ENCODE measurements around the gene FALEC. TPM values are rescaled to one million over a fixed set of nuclear protein-coding genes. Genes with fewer than 3 reads are reported as not detected.

FALEC gene
- polyA plus RNA-seq, 1 donor from 2014 or later: 1.0 TPM

- Mint-ChIP-seq H3K4me1 (no peaks in the 10 kb centered on the region), H3K27ac (no peak overlapping the region), H3K4me3 (no peak overlapping the region), H3K36me3 (no peaks in the 10 kb centered on the region), H3K9me3 (no peaks in the 10 kb centered on the region), H3K27me3 (no peaks in the 10 kb centered on the region)
Observed at GRCh38 chr1:150525348-150525747, 9.8 kb downstream of the FALEC start.

GRCh38 chr1:150528196-150528595 is 12.6 kb downstream of the FALEC start:
- H3K9me3 Mint-ChIP-seq: no peaks in the 10 kb centered on the region
- no peak overlapping the region for H3K27ac Mint-ChIP-seq
- no peaks in the 10 kb centered on the region for H3K27me3 Mint-ChIP-seq
- H3K4me1 Mint-ChIP-seq: peaks cover 0 to 4% (median 3%) of the 10 kb centered on the region in 3 donors
- H3K36me3 Mint-ChIP-seq: no peaks in the 10 kb centered on the region
- H3K4me3 Mint-ChIP-seq: no peak overlapping the region

GRCh38 chr1:150529017-150529416 is 13.5 kb downstream of the FALEC start:
- Mint-ChIP-seq H3K4me3 (no peak overlapping the region), H3K27ac (peak overlapping the region in 1 of 3 donors; percentile 31), H3K4me1 (peaks cover 0 to 4% (median 3%) of the 10 kb centered on the region in 3 donors), H3K9me3 (no peaks in the 10 kb centered on the region), H3K36me3 (no peaks in the 10 kb centered on the region), H3K27me3 (no peaks in the 10 kb centered on the region)

- H3K4me1 Mint-ChIP-seq: peaks cover 0 to 4% (median 3%) of the 10 kb centered on the region in 3 donors
- no peaks in the 10 kb centered on the region for H3K36me3 Mint-ChIP-seq
- H3K4me3 Mint-ChIP-seq: no peak overlapping the region
- no peak overlapping the region for H3K27ac Mint-ChIP-seq
- no peaks in the 10 kb centered on the region for H3K27me3 Mint-ChIP-seq
- H3K9me3 Mint-ChIP-seq: no peaks in the 10 kb centered on the region
Observed at GRCh38 chr1:150530491-150531159, 15.1 kb downstream of the FALEC start.

GRCh38 chr1:150532860-150533259 is 17.3 kb downstream of the FALEC start:
- H3K27me3 Mint-ChIP-seq: no peaks in the 10 kb centered on the region
- H3K4me1 Mint-ChIP-seq: peaks cover 0 to 4% (median 3%) of the 10 kb centered on the region in 3 donors
- peak overlapping the region in 1 of 3 donors; percentile 46 for H3K27ac Mint-ChIP-seq

GRCh38 chr1:150534002-150534401 is 18.4 kb downstream of the FALEC start:
- Mint-ChIP-seq H3K36me3 (no peaks in the 10 kb centered on the region), H3K27me3 (no peaks in the 10 kb centered on the region), H3K4me3 (no peak overlapping the region), H3K9me3 (no peaks in the 10 kb centered on the region), H3K27ac (no peak overlapping the region), H3K4me1 (peaks cover 0 to 4% (median 3%) of the 10 kb centered on the region in 3 donors)

More at GRCh38 chr1:150532860-150533259, 17.3 kb downstream of the FALEC start:
- Mint-ChIP-seq H3K9me3 (no peaks in the 10 kb centered on the region), H3K4me3 (peak overlapping the region in 1 of 4 donors; percentile 24), H3K36me3 (no peaks in the 10 kb centered on the region)

GRCh38 chr1:150535511-150536287 is 20.1 kb downstream of the FALEC start:
- H3K9me3 Mint-ChIP-seq: no peaks in the 10 kb centered on the region
- H3K4me1 Mint-ChIP-seq: peaks cover 0 to 4% (median 3%) of the 10 kb centered on the region in 3 donors
- no peaks in the 10 kb centered on the region for H3K36me3 Mint-ChIP-seq
- no peak overlapping the region for H3K27ac Mint-ChIP-seq
- H3K27me3 Mint-ChIP-seq: no peaks in the 10 kb centered on the region
- no peak overlapping the region for H3K4me3 Mint-ChIP-seq

- no peaks in the 10 kb centered on the region for H3K27me3 Mint-ChIP-seq
Observed at GRCh38 chr1:150536836-150537731, 21.5 kb downstream of the FALEC start.

GRCh38 chr1:150537732-150538684 is 22.5 kb downstream of the FALEC start:
- H3K27ac Mint-ChIP-seq: peak overlapping the region in 1 of 3 donors; percentile 73
- H3K9me3 Mint-ChIP-seq: no peaks in the 10 kb centered on the region
- H3K4me1 Mint-ChIP-seq: no peaks in the 10 kb centered on the region
- no peaks in the 10 kb centered on the region for H3K27me3 Mint-ChIP-seq
- no peaks in the 10 kb centered on the region for H3K36me3 Mint-ChIP-seq
- H3K4me3 Mint-ChIP-seq: no peak overlapping the region

More at GRCh38 chr1:150536836-150537731, 21.5 kb downstream of the FALEC start:
- H3K4me1 Mint-ChIP-seq: peaks cover 0 to 4% (median 3%) of the 10 kb centered on the region in 3 donors
- H3K36me3 Mint-ChIP-seq: no peaks in the 10 kb centered on the region
- no peaks in the 10 kb centered on the region for H3K9me3 Mint-ChIP-seq
- no peak overlapping the region for H3K27ac Mint-ChIP-seq
- no peak overlapping the region for H3K4me3 Mint-ChIP-seq

GRCh38 chr1:150543500-150544143 is 28.1 kb downstream of the FALEC start:
- H3K4me3 Mint-ChIP-seq: peak overlapping the region in 1 of 4 donors; percentile 21
- H3K27ac Mint-ChIP-seq: no peak overlapping the region
- peaks cover 20% of the 10 kb centered on the region for H3K27me3 Mint-ChIP-seq
- H3K4me1 Mint-ChIP-seq: peaks cover 3 to 5% (median 4%) of the 10 kb centered on the region in 3 donors
- no peaks in the 10 kb centered on the region for H3K36me3 Mint-ChIP-seq
- peaks cover 0 to 3% (median 0%) of the 10 kb centered on the region in 3 donors for H3K9me3 Mint-ChIP-seq

- peaks cover 0 to 3% (median 0%) of the 10 kb centered on the region in 3 donors for H3K9me3 Mint-ChIP-seq
- H3K27me3 Mint-ChIP-seq: peaks cover 21% of the 10 kb centered on the region
- H3K4me3 Mint-ChIP-seq: no peak overlapping the region
- H3K4me1 Mint-ChIP-seq: peaks cover 3 to 5% (median 4%) of the 10 kb centered on the region in 3 donors
- H3K36me3 Mint-ChIP-seq: no peaks in the 10 kb centered on the region
- no peak overlapping the region for H3K27ac Mint-ChIP-seq
Observed at GRCh38 chr1:150544204-150544603, 28.7 kb downstream of the FALEC start.

GRCh38 chr1:150545486-150546032 is 30.0 kb downstream of the FALEC start:
- H3K9me3 Mint-ChIP-seq: peaks cover 0 to 3% (median 0%) of the 10 kb centered on the region in 3 donors
- no peak overlapping the region for H3K4me3 Mint-ChIP-seq
- no peak overlapping the region for H3K27ac Mint-ChIP-seq
- peaks cover 3 to 7% (median 4%) of the 10 kb centered on the region in 3 donors for H3K4me1 Mint-ChIP-seq
- no peaks in the 10 kb centered on the region for H3K36me3 Mint-ChIP-seq
- H3K27me3 Mint-ChIP-seq: peaks cover 25% of the 10 kb centered on the region

- H3K27ac Mint-ChIP-seq: peak overlapping the region in 1 of 3 donors; percentile 39
- no peak overlapping the region for H3K4me3 Mint-ChIP-seq
- no peaks in the 10 kb centered on the region for H3K36me3 Mint-ChIP-seq
- peaks cover 3 to 11% (median 9%) of the 10 kb centered on the region in 3 donors for H3K4me1 Mint-ChIP-seq
- peaks cover 0 to 3% (median 0%) of the 10 kb centered on the region in 3 donors for H3K9me3 Mint-ChIP-seq
- H3K27me3 Mint-ChIP-seq: peaks cover 28% of the 10 kb centered on the region
Observed at GRCh38 chr1:150546294-150546937, 30.9 kb downstream of the FALEC start.
